AG10803 (cell line): ENCODE measurements around the gene SLCO1B1.

Experiments used
- DNase-seq: peaks from one replicate; pipeline ENCODE4 v3.0.0; 2010; ENCODE audit warnings: low read depth
- H3K4me3 ChIP-seq: 2 replicates; pipeline ENCODE4 v1.5.1; 2011; ENCODE audit warnings: mild to moderate bottlenecking, low read length, control low read depth
- CTCF ChIP-seq: conservative IDR thresholded peaks from 2 replicates; pipeline ENCODE4 v1.5.1; 2011; ENCODE audit warnings: mild to moderate bottlenecking, low read length, control low read depth, inconsistent platforms

SLCO1B1 gene

GRCh38 chr12:21221072-21221471 is 90.1 kb downstream of the SLCO1B1 start:
- no peak overlapping the region for H3K4me3 ChIP-seq
- DNase-seq, result no peak
- no peak for TF ChIP-seq CTCF

- no peak for DNase-seq
- no peak overlapping the region for H3K4me3 ChIP-seq
- no peak for TF ChIP-seq CTCF
These were observed 90.8 kb downstream of the SLCO1B1 start for GRCh38 chr12:21221778-21222177.

GRCh38 chr12:21223930-21224329 is 92.9 kb downstream of the SLCO1B1 start:
- DNase-seq, result no peak
- H3K4me3 ChIP-seq, result no peak overlapping the region
- TF ChIP-seq CTCF, result no peak

DNA sequence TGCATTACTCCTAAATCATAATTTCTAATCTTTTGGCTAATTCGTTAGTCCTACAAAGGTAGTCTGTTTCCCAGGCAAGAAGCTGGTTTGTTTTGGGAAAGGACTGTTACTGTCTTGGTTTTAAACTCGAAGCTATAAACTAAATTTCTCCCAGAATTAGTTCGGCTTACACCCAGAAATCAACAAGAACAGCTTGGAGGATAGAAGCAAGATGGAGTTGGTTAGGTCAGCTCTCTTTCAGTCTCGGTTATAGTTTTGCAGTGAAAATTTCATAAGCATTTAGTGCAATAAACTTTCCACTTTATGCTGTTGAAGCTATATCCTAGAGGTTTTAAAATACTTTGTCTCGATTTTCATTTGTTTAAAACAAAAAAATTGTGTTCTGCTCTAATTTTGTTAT is 103.4 kb downstream of the SLCO1B1 start:
- no peak for TF ChIP-seq CTCF
- no peak for DNase-seq
- no peak overlapping the region for H3K4me3 ChIP-seq

- TF ChIP-seq CTCF, result no peak
- DNase-seq, result no peak
- H3K4me3 ChIP-seq, result no peak overlapping the region
These were observed 108.9 kb downstream of the SLCO1B1 start for GRCh38 chr12:21239866-21240265.

- peak; percentile 1 for DNase-seq
- no peak overlapping the region for H3K4me3 ChIP-seq
- TF ChIP-seq CTCF, result no peak
These were observed 117.7 kb downstream of the SLCO1B1 start for GRCh38 chr12:21248679-21249078.

DNA sequence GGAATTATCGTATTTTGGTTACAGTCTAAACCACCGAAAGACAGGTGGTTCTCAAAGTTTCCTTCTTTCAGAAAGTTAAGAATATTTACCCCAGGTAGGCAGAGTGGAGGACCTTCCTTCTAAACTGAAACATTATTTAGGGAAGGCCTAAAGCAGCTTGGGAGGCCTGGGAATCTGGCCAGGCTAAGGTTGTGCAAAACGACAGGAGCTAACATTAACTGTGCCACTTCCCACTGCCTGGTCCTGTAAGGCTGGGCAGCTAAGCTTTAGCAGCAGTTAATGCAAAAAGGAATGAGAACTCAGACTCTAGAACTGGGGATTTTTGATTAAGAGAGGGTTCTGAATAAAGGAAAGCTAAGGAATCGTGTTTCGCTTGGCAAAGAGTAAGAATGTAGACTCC is 121.1 kb downstream of the SLCO1B1 start:
- no peak overlapping the region for H3K4me3 ChIP-seq
- TF ChIP-seq CTCF, result no peak
- DNase-seq, result no peak
